ENCODE results near the gene TMEM91.
A peak's percentile ranks its signal among the peaks of the same experiment; 100 is the strongest.

Gene TMEM91

DNA sequence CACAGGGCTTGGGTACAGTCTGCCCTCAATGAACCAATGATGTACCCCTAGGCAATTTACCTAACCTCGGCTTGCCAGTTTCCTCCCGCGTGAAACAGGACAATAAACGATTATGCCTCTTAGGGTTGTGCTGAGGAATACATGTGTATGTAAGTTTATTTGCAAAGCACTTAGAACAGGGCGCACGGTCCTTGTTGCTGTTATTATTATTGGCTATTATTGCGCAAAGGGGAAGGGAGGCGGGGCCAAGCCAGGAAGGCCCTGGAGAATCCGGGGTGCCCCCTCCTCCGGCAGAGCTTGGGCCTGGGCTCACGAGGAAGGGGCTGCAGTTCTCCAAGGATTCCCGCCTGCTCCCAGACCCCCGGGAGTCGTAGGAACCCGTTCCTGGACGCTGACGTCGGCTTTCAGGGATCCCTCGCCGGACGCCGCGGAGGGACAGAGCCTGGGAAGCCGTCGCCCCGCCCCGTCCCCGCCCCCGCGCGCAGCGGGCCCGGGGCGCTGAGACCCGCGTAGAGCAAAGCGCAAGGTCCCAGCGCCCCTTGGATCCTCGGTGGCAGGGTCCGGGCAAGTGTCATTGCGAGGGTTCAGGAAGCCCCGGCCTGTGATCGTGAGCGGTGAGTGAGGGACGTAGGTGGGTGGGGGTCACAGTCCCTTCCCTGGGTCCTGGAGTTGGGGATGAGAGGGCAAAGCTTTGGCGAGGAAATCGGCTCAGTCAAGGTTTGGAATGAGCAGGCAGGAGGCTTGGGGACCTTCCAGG lies at the start of gene TMEM91:
TMEM91 (plus strand) TSS at position 293 of the 757 bp plus-strand sequence. CDS start 1,777 bp downstream, outside the sequence.
- peak within 1 kb of the TSS; percentile 63; the same call in 1 of the 2 replicates for H3K9ac ChIP-seq (ENCODE audit: low read depth, low read length)

DNA sequence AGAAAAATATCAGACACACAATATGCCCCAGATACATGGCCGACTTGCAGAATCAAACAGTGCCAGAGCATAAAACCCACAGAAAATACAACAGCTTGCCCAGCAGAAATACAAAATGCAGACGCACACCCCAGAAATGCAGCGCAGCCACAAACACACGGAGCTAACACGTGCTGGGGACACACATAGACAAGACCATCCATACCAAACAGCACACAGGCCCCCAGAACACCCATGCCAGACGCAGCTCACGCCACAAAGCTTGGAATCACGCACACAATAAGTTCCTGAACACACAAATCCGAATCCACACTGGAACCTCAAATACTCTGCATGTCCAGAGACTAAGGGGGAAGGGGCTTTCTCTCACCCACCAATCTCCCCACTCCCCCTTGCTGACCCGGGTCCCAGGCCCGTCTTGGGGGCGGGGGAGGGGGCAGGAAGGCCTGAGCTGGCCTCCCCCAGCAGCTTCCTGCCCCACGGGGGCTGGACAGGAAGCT lies 49.2 kb upstream of the TMEM91 start:
- peak overlapping the region; percentile 66; the same call in 1 of the 2 replicates for H3K9ac ChIP-seq (ENCODE audit: low read depth, low read length)

More for the DNA sequence above, at the start of gene TMEM91:
- H3K9me3 ChIP-seq (ENCODE audit: insufficient read depth, low read depth, low read length): no peaks in the 10 kb centered on the region
- H3K36me3 ChIP-seq (ENCODE audit: insufficient read depth, low read depth, low read length): no peaks in the 10 kb centered on the region
- peaks cover 5% of the 10 kb centered on the region for H3K4me1 ChIP-seq (ENCODE audit: insufficient read depth, low read length)
- H3K27ac ChIP-seq (ENCODE audit: low read length): no peak within 1 kb of the TSS
- H3K27me3 ChIP-seq (ENCODE audit: insufficient read depth, low read length): peaks cover 10% of the 10 kb centered on the region; the same call in 1 of the 2 replicates
- H3K4me3 ChIP-seq (ENCODE audit: low read length): peak within 1 kb of the TSS; percentile 66

DNA sequence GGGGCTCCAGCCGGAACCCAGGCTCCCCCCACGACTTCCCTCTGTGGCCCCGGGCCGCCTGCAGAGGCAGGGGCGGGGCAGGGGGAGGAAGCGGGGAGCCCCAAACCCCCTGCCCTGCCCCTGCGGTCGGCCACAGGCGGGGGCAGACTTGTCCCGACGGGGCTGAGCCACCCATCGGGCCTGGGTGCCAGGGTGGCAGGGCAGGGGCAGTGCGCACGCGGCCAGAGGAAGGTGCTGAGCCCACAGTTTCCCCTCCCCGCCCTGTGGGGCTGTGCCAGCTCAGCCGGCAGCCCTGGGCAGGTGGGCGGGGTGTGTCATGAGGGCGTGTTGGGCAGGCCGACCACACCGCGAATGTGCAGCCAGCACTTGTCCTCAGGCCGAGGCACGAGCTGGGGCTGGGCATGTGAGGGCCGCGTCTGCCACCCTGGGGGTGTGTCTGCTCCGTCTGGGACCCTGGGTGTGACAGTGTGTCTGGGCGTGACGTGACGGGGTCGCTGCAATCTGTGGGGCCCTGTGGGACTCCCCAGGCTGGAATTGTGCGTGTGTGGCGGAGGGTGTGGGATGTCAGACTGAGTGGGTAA lies 48.7 kb upstream of the TMEM91 start:
- Histone ChIP-seq H3K9ac (ENCODE audit: low read depth, low read length) (peak overlapping the region; percentile 66; the same call in 1 of the 2 replicates), H3K4me1 (ENCODE audit: insufficient read depth, low read length) (peaks cover 29% of the 10 kb centered on the region)

More for the DNA sequence above, 49.2 kb upstream of the TMEM91 start:
- Histone ChIP-seq H3K4me1 (ENCODE audit: insufficient read depth, low read length) (peaks cover 32% of the 10 kb centered on the region), H3K4me3 (ENCODE audit: low read length) (peak overlapping the region; percentile 65; the same call in 1 of the 2 replicates), H3K36me3 (ENCODE audit: insufficient read depth, low read depth, low read length) (no peaks in the 10 kb centered on the region), H3K27me3 (ENCODE audit: insufficient read depth, low read length) (peaks cover 20% of the 10 kb centered on the region; the same call in 1 of the 2 replicates), H3K27ac (ENCODE audit: low read length) (no peak overlapping the region), H3K9me3 (ENCODE audit: insufficient read depth, low read depth, low read length) (no peaks in the 10 kb centered on the region)

DNA sequence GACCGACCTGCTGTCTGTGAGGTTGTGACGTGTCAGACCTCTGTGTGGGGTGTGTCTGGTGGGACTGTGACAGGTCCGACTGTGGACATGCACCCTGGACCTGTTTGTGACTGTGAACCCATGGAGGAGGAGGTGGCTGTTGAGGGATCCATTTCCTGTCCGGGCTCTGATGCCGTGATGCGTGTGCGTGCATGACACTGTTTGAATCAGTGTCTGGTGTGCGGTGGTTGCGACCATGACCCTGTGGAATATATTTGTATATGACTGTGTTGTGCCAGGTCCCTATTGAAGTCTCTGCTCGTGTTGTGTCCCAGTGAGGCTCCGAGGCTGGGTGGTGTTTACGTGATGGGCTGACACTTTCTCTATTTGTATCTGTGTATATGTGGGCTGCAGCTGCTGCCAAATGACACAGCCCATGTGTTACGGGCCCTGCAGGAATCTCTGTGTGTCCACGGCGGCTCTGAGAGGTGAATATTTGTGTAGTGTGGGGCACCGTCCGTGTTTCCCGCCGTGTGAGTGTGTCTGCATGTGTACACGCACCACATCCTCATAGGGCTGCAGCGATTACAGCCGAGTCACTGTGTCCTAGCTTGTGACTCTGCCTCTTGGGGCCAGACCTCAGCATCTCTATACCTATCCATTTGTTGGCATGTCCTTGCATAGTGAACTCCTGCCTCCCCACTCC lies 48.0 kb upstream of the TMEM91 start:
- H3K36me3 ChIP-seq (ENCODE audit: insufficient read depth, low read depth, low read length): no peaks in the 10 kb centered on the region
- H3K4me1 ChIP-seq (ENCODE audit: insufficient read depth, low read length): peaks cover 22% of the 10 kb centered on the region
- no peak overlapping the region for H3K27ac ChIP-seq (ENCODE audit: low read length)
- H3K27me3 ChIP-seq (ENCODE audit: insufficient read depth, low read length): peaks cover 25% of the 10 kb centered on the region; the same call in 1 of the 2 replicates
- no peak overlapping the region for H3K4me3 ChIP-seq (ENCODE audit: low read length)
- H3K9me3 ChIP-seq (ENCODE audit: insufficient read depth, low read depth, low read length): no peaks in the 10 kb centered on the region
- no peak overlapping the region for H3K9ac ChIP-seq (ENCODE audit: low read depth, low read length)

More for the DNA sequence above, 48.7 kb upstream of the TMEM91 start:
- Histone ChIP-seq H3K27ac (ENCODE audit: low read length) (no peak overlapping the region), H3K27me3 (ENCODE audit: insufficient read depth, low read length) (peaks cover 25% of the 10 kb centered on the region; the same call in 1 of the 2 replicates), H3K36me3 (ENCODE audit: insufficient read depth, low read depth, low read length) (no peaks in the 10 kb centered on the region), H3K9me3 (ENCODE audit: insufficient read depth, low read depth, low read length) (no peaks in the 10 kb centered on the region), H3K4me3 (ENCODE audit: low read length) (peak overlapping the region; percentile 65; the same call in 1 of the 2 replicates)

DNA sequence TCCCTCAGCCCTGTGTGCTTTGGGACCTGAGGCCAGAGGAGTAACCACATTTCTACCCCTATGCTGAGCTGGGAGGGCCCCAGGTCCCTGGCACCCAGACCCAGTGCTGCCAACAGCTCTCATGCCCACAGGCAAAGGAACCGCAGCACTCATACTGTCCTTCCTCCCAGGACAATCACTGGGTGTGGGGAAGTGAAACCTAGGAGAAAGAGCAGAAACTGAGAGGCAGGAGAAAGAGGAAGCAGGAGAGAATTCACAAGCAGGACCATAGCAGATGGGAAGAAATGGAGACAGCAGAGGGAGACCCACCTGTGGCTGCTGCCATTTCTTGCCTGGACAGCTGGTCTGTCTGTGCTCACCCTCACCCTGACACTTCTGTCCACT lies 47.5 kb upstream of the TMEM91 start:
- Histone ChIP-seq H3K9me3 (ENCODE audit: insufficient read depth, low read depth, low read length) (no peaks in the 10 kb centered on the region), H3K4me3 (ENCODE audit: low read length) (no peak overlapping the region), H3K27ac (ENCODE audit: low read length) (no peak overlapping the region), H3K27me3 (ENCODE audit: insufficient read depth, low read length) (peaks cover 25% of the 10 kb centered on the region; the same call in 1 of the 2 replicates), H3K36me3 (ENCODE audit: insufficient read depth, low read depth, low read length) (no peaks in the 10 kb centered on the region), H3K4me1 (ENCODE audit: insufficient read depth, low read length) (peaks cover 22% of the 10 kb centered on the region), H3K9ac (ENCODE audit: low read depth, low read length) (no peak overlapping the region)

DNA sequence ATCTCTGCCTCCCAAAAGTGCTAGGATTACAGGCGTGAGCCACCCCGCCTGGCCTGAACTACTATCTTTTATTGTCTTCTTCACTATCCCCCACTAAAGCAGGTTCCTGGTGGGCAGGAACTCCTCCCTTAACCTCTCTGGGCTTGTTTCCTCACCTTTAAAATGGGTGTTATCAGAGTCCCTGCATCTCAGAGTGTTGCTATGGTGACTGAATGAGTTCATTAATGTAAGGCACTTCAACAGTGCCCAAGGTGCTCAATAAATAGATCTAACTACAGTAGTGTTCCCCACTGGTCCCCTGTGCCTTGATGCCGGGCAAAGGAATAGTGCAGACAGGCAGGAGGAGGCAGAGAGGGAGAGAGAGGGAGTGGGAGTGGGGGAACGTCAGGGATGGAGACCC lies 45.9 kb upstream of the TMEM91 start:
- H3K27ac ChIP-seq (ENCODE audit: low read length): no peak overlapping the region
- H3K9ac ChIP-seq (ENCODE audit: low read depth, low read length): no peak overlapping the region
- peaks cover 12% of the 10 kb centered on the region for H3K4me1 ChIP-seq (ENCODE audit: insufficient read depth, low read length)
- peaks cover 25% of the 10 kb centered on the region; the same call in 1 of the 2 replicates for H3K27me3 ChIP-seq (ENCODE audit: insufficient read depth, low read length)
- H3K9me3 ChIP-seq (ENCODE audit: insufficient read depth, low read depth, low read length): no peaks in the 10 kb centered on the region
- no peaks in the 10 kb centered on the region for H3K36me3 ChIP-seq (ENCODE audit: insufficient read depth, low read depth, low read length)
- H3K4me3 ChIP-seq (ENCODE audit: low read length): peak overlapping the region; percentile 13; the same call in 1 of the 2 replicates

DNA sequence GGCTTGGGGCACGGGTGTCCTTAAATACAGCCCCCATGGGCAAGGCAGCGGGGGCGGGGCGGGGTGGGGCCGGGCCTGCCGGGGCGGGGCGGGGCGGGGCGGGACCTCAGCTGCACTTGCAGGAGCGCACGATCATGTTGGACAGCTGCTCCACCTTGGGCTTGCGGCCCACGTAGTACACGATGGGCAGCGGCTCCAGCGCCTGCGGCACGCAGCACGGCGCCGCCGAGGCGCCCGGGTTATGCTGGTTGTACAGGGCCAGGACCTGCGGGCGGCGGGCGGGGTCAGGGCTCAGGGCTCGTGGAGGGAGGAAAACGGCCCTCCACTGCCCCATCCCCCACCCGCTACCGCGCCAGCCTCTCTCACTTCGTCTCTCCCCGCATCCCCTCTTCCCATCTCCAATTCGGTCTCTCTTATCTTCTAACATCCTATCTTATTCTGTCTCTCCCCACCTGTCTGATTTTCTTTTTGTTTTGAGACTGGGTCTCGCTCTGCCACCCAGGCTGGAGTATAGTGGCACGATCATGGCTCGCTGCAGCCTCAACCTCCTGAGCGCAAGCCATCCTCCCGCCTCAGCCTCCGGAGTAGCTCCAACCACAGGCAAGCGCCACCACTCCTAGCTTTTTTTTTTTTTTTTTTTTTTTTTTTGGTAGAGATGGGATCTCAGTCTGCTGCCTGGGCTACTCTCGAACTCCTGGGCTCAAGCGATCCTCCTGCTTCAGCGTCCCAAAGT lies 45.2 kb upstream of the TMEM91 start:
- H3K27ac ChIP-seq (ENCODE audit: low read length): no peak overlapping the region
- no peaks in the 10 kb centered on the region for H3K36me3 ChIP-seq (ENCODE audit: insufficient read depth, low read depth, low read length)
- peak overlapping the region; percentile 57; the same call in 1 of the 2 replicates for H3K4me3 ChIP-seq (ENCODE audit: low read length)
- peaks cover 23% of the 10 kb centered on the region; the same call in 1 of the 2 replicates for H3K27me3 ChIP-seq (ENCODE audit: insufficient read depth, low read length)
- H3K9me3 ChIP-seq (ENCODE audit: insufficient read depth, low read depth, low read length): no peaks in the 10 kb centered on the region
- H3K9ac ChIP-seq (ENCODE audit: low read depth, low read length): no peak overlapping the region
- peaks cover 10% of the 10 kb centered on the region for H3K4me1 ChIP-seq (ENCODE audit: insufficient read depth, low read length)

DNA sequence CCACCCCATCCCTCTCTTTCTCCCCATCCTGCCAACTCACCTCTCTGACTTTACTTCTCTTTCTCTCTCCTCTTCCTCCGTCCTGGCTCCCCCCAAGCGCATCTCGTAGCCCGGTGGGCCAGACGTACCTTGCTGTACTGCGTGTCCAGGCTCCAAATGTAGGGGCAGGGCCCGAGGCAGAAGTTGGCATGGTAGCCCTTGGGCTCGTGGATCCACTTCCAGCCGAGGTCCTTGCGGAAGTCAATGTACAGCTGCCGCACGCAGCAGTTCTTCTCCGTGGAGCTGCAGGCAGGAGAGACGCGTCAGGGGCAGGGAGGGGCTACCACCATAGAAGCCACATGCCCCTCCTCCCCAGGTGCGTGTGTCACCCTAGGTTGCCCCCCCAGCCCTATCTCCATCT lies 44.3 kb upstream of the TMEM91 start:
- H3K36me3 ChIP-seq (ENCODE audit: insufficient read depth, low read depth, low read length): no peaks in the 10 kb centered on the region

DNA sequence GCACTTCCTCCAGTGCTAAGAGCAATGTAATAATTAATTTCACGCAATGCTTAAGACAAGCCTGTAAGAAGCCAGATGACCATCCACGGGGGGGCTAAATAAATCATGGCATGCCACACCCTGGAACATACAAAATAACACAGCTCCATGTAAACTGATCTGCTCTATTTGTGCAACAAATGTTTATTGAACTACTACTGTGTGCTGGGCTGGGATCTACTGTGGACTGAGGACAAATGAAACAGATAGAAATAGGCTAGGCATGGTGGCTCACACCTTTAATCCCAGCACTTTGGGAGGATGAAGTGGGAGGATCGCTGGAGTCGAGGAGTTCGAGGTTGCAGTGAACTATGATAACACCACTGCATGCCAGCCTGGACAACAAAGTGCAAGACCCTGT lies 43.9 kb upstream of the TMEM91 start:
- H3K36me3 ChIP-seq (ENCODE audit: insufficient read depth, low read depth, low read length): no peaks in the 10 kb centered on the region
- no peak overlapping the region for H3K4me3 ChIP-seq (ENCODE audit: low read length)
- H3K9me3 ChIP-seq (ENCODE audit: insufficient read depth, low read depth, low read length): no peaks in the 10 kb centered on the region
- no peak overlapping the region for H3K9ac ChIP-seq (ENCODE audit: low read depth, low read length)
- no peak overlapping the region for H3K27ac ChIP-seq (ENCODE audit: low read length)
- H3K4me1 ChIP-seq (ENCODE audit: insufficient read depth, low read length): no peaks in the 10 kb centered on the region
- H3K27me3 ChIP-seq (ENCODE audit: insufficient read depth, low read length): peaks cover 14% of the 10 kb centered on the region; the same call in 1 of the 2 replicates

More for the DNA sequence above, 44.3 kb upstream of the TMEM91 start:
- H3K4me3 ChIP-seq (ENCODE audit: low read length): no peak overlapping the region
- H3K9me3 ChIP-seq (ENCODE audit: insufficient read depth, low read depth, low read length): no peaks in the 10 kb centered on the region
- H3K27me3 ChIP-seq (ENCODE audit: insufficient read depth, low read length): peaks cover 16% of the 10 kb centered on the region; the same call in 1 of the 2 replicates
- H3K27ac ChIP-seq (ENCODE audit: low read length): no peak overlapping the region
- H3K9ac ChIP-seq (ENCODE audit: low read depth, low read length): no peak overlapping the region
- H3K4me1 ChIP-seq (ENCODE audit: insufficient read depth, low read length): peaks cover 3% of the 10 kb centered on the region

DNA sequence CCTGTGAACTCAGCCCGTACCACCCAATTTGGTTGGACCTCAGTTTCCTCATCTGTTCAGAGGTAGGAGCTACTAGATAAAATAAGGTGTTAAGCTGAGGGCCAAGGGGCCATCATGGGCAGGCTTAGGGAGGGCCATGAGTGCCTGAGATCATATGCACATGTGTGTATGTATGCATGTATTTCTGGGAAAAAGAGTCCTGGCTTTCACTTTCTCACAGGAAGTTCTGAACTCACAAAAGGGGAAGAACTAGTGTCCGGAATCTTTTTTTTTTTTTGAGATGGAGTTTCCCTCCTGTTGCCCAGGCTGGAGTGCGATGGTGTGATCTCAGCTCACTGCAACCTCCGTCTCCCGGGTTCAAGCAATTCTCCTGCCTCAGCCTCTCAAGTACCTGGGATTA lies 41.5 kb upstream of the TMEM91 start:
- Histone ChIP-seq H3K4me3 (ENCODE audit: low read length) (no peak overlapping the region), H3K9ac (ENCODE audit: low read depth, low read length) (no peak overlapping the region), H3K27ac (ENCODE audit: low read length) (no peak overlapping the region), H3K27me3 (ENCODE audit: insufficient read depth, low read length) (peaks cover 14% of the 10 kb centered on the region; the same call in 1 of the 2 replicates), H3K9me3 (ENCODE audit: insufficient read depth, low read depth, low read length) (no peaks in the 10 kb centered on the region), H3K36me3 (ENCODE audit: insufficient read depth, low read depth, low read length) (no peaks in the 10 kb centered on the region), H3K4me1 (ENCODE audit: insufficient read depth, low read length) (no peaks in the 10 kb centered on the region)

DNA sequence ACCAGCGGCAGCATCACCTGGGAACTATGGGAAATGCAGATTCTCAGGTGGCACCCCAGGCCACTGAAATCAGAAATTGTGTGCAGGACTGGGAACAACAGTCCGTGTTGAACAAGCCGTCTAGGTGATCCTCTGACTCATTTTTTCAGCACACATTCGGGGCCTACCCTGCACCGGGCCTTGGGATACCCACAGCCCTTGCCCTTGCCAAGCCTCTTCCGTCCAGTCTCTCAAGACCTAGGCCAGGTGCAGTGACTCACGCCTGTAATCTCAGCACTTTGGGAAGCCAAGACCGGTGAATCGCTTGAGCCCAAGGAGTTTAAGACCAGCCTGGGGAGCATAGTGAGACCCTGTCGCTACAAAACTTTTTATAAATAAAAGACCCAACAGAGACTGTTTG lies 40.9 kb upstream of the TMEM91 start:
- H3K4me3 ChIP-seq (ENCODE audit: low read length): no peak overlapping the region
- H3K9ac ChIP-seq (ENCODE audit: low read depth, low read length): no peak overlapping the region
- no peak overlapping the region for H3K27ac ChIP-seq (ENCODE audit: low read length)
- no peaks in the 10 kb centered on the region for H3K9me3 ChIP-seq (ENCODE audit: insufficient read depth, low read depth, low read length)
- peaks cover 14% of the 10 kb centered on the region; the same call in 1 of the 2 replicates for H3K27me3 ChIP-seq (ENCODE audit: insufficient read depth, low read length)
- no peaks in the 10 kb centered on the region for H3K36me3 ChIP-seq (ENCODE audit: insufficient read depth, low read depth, low read length)
- no peaks in the 10 kb centered on the region for H3K4me1 ChIP-seq (ENCODE audit: insufficient read depth, low read length)

Measured in iPS-20b (cell line).